CD4-positive, alpha-beta T cell treated with Interleukin-12 subunit alpha and Interleukin-12 subunit beta, for 1 hour (primary cell): Measurements from ENCODE around the gene STOM.

Source experiments
- DNase-seq: peaks from one replicate; pipeline ENCODE4 v3.0.0-alpha.2; 2020

STOM gene

DNA sequence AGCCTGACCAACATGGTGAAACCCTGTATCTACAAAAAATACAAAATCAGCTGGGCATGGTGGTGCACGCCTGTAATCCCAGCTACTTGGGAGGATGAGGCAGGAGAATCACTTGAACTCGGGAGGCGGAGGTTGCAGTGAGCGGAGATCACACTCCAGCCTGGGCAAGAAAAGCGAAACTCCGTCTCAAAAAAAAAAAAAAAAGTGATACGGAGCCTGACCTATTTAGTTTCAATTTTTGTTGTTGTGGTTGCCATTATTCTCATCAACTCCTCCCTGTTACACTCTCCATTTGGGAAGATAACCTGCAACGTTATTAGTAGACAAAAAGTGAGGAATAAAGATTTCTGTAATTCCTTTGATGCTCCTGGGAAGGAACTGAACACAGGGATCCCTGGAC lies 1.3 kb downstream of the STOM start:
- DNase-seq: peak; percentile 31

DNA sequence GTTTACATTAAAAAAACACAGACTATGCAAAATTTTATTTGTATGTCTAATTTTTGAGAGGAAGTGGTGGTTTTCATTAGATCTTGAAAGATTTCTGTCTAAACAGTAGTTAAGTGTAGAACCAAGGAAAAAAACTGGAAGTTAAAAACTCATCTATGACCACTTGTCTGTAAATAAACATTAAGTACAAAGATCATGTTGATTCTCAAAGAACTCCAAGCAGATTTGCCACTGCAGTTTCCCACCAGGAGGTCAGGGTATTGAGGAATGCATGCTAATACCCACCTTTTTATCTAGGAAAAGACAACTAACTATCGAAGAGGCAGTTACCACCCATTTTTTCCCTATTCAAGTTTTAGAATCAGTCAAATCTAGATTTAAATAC lies 1.9 kb downstream of the STOM start:
- no peak for DNase-seq

DNA sequence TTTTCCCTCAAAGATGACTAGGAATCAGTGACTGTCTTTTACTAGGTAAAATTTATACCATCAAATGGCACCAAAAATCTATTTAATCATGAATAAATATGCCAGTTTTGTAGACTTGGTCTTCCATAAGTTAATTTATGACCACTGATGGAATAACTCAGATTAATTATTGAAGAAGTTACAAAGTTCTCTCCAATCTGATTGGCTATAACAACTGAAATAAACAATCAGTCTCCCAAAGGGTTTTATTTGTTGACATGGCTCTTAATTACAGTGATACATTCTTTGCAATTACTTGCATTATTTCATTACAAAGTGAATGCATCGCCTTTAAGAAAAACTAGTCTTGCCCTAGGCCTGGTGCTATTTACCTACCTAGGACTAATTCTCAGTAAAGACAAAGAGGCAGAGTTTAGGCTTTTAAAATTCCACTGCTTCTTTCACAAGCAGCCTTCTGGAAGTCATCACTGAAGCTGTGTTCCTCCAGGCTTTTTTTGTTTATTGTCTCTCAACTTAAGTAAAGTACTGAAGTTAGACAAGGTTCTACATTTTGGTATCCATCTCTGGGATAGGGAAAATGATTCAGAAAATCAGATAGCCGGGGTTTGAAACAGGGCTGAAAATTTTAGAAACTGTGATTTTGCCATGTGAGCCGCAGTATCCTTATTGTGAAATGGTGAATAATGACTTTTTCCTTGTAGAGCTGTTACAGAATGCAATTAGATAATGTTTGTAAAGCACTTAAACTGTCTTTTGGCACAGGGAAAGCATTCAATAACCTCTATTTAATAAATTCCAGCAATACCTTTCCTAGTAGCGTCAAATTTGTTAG lies 2.5 kb downstream of the STOM start:
- no peak for DNase-seq

DNA sequence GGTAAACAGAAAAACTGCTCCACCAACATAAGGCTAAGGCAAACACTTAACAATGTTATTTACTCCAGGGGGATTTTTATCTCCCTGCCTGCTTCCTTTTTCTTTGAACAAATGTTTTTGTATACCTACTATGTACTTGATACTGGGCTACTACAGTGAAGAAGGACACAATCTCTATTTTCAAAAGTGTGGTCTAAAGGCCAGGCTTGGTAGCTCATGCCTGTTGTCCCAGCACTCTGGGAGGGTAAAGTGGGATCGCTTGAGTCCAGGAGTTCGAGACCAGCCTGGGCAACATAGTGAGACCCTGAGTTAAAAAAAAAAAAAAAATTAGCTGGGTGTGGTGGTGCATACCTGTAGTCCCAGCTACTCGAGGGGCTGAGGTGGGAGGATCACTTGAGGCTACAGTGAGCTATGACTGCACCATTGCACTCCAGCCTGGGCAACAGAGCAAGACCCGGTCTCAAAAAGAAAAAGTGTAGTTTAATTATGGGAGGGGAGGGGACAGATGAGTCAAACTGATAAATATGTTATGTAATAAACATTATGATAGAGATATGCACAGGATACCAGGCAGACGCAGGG lies 3.3 kb downstream of the STOM start:
- no peak for DNase-seq

DNA sequence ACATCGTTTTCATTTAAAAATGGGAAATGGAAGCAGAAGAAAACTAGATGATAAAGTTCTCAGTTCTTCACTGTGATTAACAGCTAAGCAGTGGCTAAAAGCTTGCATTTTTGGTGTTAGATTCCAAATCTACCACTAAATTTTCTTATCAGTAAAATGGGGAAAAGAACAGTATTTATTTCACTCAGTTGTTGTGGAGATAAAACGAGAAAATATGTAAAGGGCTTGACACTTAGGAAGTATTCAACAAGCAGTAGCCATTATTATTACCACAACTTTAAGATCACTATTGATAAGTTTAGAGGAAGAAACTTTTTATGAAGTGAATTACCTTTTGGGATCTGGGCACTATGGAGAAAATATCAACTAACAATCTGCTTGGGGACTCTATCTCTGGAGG lies 4.5 kb downstream of the STOM start:
- no peak for DNase-seq

- DNase-seq: no peak
Observed at GRCh38 chr9:121364886-121365285, 5.2 kb downstream of the STOM start.

DNA sequence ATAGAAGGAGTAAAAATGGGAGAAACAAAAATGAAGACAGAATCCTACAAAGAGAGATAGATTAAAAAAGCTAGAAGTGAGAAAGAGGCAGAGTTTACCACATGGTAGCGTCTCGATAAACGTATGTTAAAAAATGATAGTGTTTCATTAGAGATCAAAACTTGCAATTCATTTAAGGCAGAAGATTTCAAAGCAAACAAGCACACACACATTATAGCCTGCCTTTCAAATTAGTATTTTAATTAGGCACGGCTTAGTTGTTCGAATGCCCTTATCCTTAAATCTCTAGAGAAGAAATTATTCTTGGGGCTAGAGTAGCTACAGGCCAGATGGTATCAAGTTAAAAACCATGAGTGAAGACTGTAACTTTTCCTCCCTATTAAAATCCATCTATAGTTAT lies 6.0 kb downstream of the STOM start:
- DNase-seq: no peak

DNA sequence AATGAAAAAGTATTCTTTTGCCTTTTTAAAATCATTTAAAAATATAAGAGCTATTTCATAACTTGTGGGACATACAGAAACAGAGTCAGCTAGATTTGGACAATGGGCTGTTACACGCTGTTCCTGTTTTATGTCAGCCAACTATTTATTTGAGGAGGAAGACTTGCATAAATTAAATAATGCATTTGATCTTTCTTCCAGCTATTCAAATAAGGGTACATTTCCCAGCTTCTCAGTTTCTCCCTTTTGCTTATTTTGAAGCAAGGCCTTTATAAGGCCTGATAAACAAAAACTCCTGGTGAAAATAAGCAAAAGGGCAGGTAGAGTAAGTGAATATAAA lies 6.5 kb downstream of the STOM start:
- DNase-seq: no peak

- no peak for DNase-seq
Observed at GRCh38 chr9:121362813-121363621, 7.0 kb downstream of the STOM start.

GRCh38 chr9:121360601-121361374 lies 9.3 kb downstream of the STOM start:
- DNase-seq: no peak

- no peak for DNase-seq
Observed at GRCh38 chr9:121359351-121360294, 10.4 kb downstream of the STOM start.

DNA sequence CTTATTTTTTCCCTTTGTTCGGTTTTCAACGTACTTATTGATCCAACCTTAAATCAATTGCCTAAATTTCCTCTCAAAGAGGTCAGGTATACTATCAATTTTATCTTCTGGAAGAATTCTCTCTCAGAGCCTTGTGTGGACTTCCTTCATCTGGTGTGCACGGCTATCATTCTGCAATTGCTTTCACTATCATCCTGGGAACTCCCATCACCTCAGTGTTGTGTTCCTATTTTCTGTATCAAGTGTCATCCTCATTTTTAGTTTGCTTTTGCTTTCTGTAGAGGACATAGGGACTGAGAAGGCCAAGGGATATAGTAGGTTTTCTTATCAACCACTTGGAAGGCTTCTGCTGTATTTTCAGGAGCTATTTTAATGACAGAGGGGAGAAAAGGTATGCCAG lies 11.3 kb downstream of the STOM start:
- DNase-seq: peak; percentile 34

GRCh38 chr9:121357011-121357410 lies 13.0 kb downstream of the STOM start:
- DNase-seq: peak; percentile 29

GRCh38 chr9:121354762-121355161 lies 15.3 kb downstream of the STOM start:
- no peak for DNase-seq

DNA sequence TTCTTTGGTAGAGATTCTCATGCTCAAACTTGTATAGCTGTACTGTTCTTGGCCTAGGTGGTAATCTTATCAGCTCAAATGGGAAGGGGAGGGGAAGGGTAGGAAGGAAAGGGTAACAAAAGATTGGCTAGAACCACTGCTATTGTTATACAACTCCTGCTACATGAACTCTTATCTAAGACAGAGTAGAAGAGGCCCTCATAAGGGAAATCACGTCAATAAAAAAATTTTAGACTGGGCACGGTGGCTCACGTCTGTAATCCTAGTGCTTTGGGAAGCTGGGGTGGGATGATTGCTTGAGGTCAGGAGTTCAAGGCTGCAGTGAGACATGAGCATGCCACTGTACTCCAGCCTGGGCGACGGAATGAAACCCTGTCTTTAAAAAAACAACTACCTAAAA lies 15.9 kb downstream of the STOM start:
- DNase-seq: no peak

GRCh38 chr9:121353241-121354061 lies 16.6 kb downstream of the STOM start:
- DNase-seq: peak; percentile 78

DNA sequence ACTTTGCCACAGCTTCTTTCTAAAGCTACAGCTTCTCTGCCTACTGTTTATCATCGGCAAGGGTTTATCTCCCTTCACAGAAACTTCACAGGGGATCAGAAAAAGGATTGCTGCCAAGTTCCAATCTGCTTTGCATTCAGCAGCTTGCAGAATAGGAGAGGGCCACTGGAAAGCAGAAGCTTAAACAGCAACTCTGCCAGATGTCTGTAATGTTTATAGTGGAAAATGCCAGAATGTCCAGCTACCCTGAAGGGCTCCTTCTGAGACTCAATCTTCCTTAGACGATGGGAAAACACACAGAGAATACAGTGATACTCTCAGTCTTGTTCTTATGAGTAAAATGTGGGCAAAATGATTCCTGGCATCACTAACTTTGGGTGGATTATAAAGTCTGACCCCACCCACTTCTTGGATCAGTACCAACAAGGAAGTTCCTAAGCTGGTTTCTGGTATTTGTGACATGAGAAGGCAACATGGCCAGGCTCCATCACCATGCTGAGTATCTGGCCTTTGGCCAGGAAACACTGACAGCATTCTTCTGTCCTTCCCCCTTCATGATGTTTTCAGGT lies 19.0 kb downstream of the STOM start:
- DNase-seq: no peak

GRCh38 chr9:121350036-121350435 lies 20.0 kb downstream of the STOM start:
- DNase-seq: no peak

DNA sequence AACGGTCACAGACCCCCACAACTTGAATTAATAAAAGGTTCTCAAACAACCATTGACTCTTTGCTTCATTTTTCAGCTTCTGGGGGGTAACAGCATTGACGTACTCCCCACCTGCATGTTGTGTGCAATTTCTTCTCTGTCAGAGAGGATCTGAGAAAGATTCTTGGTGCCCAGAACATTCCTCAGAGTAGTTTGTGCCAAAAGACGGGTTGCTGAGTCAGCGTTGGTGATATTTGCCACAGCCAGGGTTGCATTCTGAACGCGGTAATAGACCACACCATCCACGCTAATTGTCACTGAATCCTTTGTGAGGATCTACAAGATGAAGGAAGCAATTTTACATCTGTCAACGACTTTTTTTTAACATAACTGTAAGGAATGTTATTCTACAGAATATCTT lies 21.0 kb downstream of the STOM start:
- no peak for DNase-seq

GRCh38 chr9:121348221-121348620 lies 21.8 kb downstream of the STOM start:
- no peak for DNase-seq

GRCh38 chr9:121345070-121345469 lies 25.0 kb downstream of the STOM start:
- DNase-seq: no peak
